SK-N-SH treated with all-trans-retinoic acid at 6 μM for 48 hours (cell line): ENCODE data around the gene RAD51B.

ENCODE experiments used
- CREB5 ChIP-seq: fragments of 250-450 bp; sonication (Bioruptor Pico); IDR thresholded peaks from 2 replicates; pipeline ENCODE4 v1.5.1; 2020; ENCODE audit warnings: low read depth, mild to moderate bottlenecking, moderate library complexity
- ESRRG ChIP-seq: fragments of 250-450 bp; sonication (Bioruptor Pico); IDR thresholded peaks from 2 replicates; pipeline ENCODE4 v1.6.1; 2021; ENCODE audit warnings: mild to moderate bottlenecking
- GLIS3 ChIP-seq: fragments of 250-450 bp; sonication (Bioruptor Pico); IDR thresholded peaks from 2 replicates; pipeline ENCODE4 v1.5.0; 2020; ENCODE audit warnings: mild to moderate bottlenecking, moderate library complexity
- PPARA ChIP-seq: fragments of 250-450 bp; sonication (Bioruptor Pico); IDR thresholded peaks from 2 replicates; pipeline ENCODE4 v1.5.0; 2020; ENCODE audit warnings: mild to moderate bottlenecking, borderline replicate concordance
- TCF4 ChIP-seq: fragments of 250-450 bp; sonication (Bioruptor Pico); IDR thresholded peaks from 2 replicates; pipeline ENCODE4 v1.8.0; 2021; ENCODE audit warnings: mild to moderate bottlenecking, moderate library complexity, borderline replicate concordance
- TOX ChIP-seq: fragments of 250-450 bp; sonication (Bioruptor Pico); IDR thresholded peaks from 2 replicates; pipeline ENCODE4 v1.8.0; 2021; ENCODE audit warnings: mild to moderate bottlenecking, moderate library complexity, borderline replicate concordance
- ZFP3 ChIP-seq: fragments of 250-450 bp; sonication (Bioruptor Pico); IDR thresholded peaks from 2 replicates; pipeline ENCODE4 v1.5.0; 2020; ENCODE audit warnings: mild to moderate bottlenecking, moderate library complexity
- ZFP30 ChIP-seq: fragments of 450-650 bp; formaldehyde crosslinking; IDR thresholded peaks from 2 replicates; pipeline ENCODE4 v1.5.0; 2022; ENCODE audit warnings: mild to moderate bottlenecking, moderate library complexity
- ZNF565 ChIP-seq: fragments of 450-650 bp; formaldehyde crosslinking; conservative IDR thresholded peaks from 2 replicates; pipeline ENCODE4 v1.5.0; 2020; ENCODE audit warnings: low read depth, mild to moderate bottlenecking, moderate library complexity
- TF ChIP-seq, protein P1 (sequence below): fragments of 250-450 bp; sonication (Bioruptor Pico); IDR thresholded peaks from 2 replicates; pipeline ENCODE4 v1.5.1; 2021; ENCODE audit warnings: mild to moderate bottlenecking, moderate library complexity

GRCh38 chr14:68337279-68337678, 517.7 kb downstream of the RAD51B start:
- TF ChIP-seq TOX (no peak), GLIS3 (CRISPR knock-in tag) (no peak), TCF4 (no peak), ZFP30 (CRISPR knock-in tag) (no peak), ZNF565 (no peak), ESRRG (CRISPR knock-in tag) (no peak), ZFP3 (CRISPR knock-in tag) (no peak), CREB5 (CRISPR knock-in tag) (no peak), PPARA (no peak)
- TF ChIP-seq, protein P1, sequence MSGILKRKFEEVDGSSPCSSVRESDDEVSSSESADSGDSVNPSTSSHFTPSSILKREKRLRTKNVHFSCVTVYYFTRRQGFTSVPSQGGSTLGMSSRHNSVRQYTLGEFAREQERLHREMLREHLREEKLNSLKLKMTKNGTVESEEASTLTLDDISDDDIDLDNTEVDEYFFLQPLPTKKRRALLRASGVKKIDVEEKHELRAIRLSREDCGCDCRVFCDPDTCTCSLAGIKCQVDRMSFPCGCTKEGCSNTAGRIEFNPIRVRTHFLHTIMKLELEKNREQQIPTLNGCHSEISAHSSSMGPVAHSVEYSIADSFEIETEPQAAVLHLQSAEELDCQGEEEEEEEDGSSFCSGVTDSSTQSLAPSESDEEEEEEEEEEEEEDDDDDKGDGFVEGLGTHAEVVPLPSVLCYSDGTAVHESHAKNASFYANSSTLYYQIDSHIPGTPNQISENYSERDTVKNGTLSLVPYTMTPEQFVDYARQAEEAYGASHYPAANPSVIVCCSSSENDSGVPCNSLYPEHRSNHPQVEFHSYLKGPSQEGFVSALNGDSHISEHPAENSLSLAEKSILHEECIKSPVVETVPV (CRISPR knock-in tag) = no peak
